SK-N-SH treated with all-trans-retinoic acid at 6 μM for 48 hours (cell line): Measurements from ENCODE around the gene FBXO48.

Source experiments
- ARNTL ChIP-seq: fragments of 450-650 bp; formaldehyde crosslinking; IDR thresholded peaks from 2 replicates; pipeline ENCODE4 v1.5.0; 2020; ENCODE audit warnings: low read depth, mild to moderate bottlenecking, moderate library complexity, borderline replicate concordance
- CREB5 ChIP-seq: fragments of 250-450 bp; sonication (Bioruptor Pico); IDR thresholded peaks from 2 replicates; pipeline ENCODE4 v1.5.1; 2020; ENCODE audit warnings: low read depth, mild to moderate bottlenecking, moderate library complexity
- ESRRG ChIP-seq: fragments of 250-450 bp; sonication (Bioruptor Pico); IDR thresholded peaks from 2 replicates; pipeline ENCODE4 v1.6.1; 2021; ENCODE audit warnings: mild to moderate bottlenecking
- GLIS3 ChIP-seq: fragments of 250-450 bp; sonication (Bioruptor Pico); IDR thresholded peaks from 2 replicates; pipeline ENCODE4 v1.5.0; 2020; ENCODE audit warnings: mild to moderate bottlenecking, moderate library complexity
- PATZ1 ChIP-seq: fragments of 250-450 bp; sonication (Bioruptor Pico); IDR thresholded peaks from 2 replicates; pipeline ENCODE4 v1.8.0; 2020; ENCODE audit warnings: mild to moderate bottlenecking, moderate library complexity, borderline replicate concordance
- POU6F1 ChIP-seq: fragments of 250-450 bp; sonication (Bioruptor Pico); IDR thresholded peaks from 2 replicates; pipeline ENCODE4 v1.8.0; 2021; ENCODE audit warnings: low read depth, mild to moderate bottlenecking, moderate library complexity, borderline replicate concordance
- PPARA ChIP-seq: fragments of 250-450 bp; sonication (Bioruptor Pico); IDR thresholded peaks from 2 replicates; pipeline ENCODE4 v1.5.0; 2020; ENCODE audit warnings: mild to moderate bottlenecking, borderline replicate concordance
- RARB ChIP-seq: fragments of 250-450 bp; sonication (Bioruptor Pico); IDR thresholded peaks from 2 replicates; pipeline ENCODE4 v1.8.0; 2021; ENCODE audit warnings: mild to moderate bottlenecking, moderate library complexity
- TCF4 ChIP-seq: fragments of 250-450 bp; sonication (Bioruptor Pico); IDR thresholded peaks from 2 replicates; pipeline ENCODE4 v1.8.0; 2021; ENCODE audit warnings: mild to moderate bottlenecking, moderate library complexity, borderline replicate concordance
- ZFP3 ChIP-seq: fragments of 250-450 bp; sonication (Bioruptor Pico); IDR thresholded peaks from 2 replicates; pipeline ENCODE4 v1.5.0; 2020; ENCODE audit warnings: mild to moderate bottlenecking, moderate library complexity
- ZFP30 ChIP-seq: fragments of 450-650 bp; formaldehyde crosslinking; IDR thresholded peaks from 2 replicates; pipeline ENCODE4 v1.5.0; 2022; ENCODE audit warnings: mild to moderate bottlenecking, moderate library complexity
- ZNF70 ChIP-seq: fragments of 450-650 bp; formaldehyde crosslinking; IDR thresholded peaks from 2 replicates; pipeline ENCODE4 v1.5.0; 2020; ENCODE audit warnings: mild to moderate bottlenecking, moderate library complexity
- ZNF8 ChIP-seq: fragments of 450-650 bp; formaldehyde crosslinking; IDR thresholded peaks from 2 replicates; pipeline ENCODE4 v1.5.0; 2020; ENCODE audit warnings: mild to moderate bottlenecking, moderate library complexity

- no peak for TF ChIP-seq ARNTL (CRISPR knock-in tag)
- TF ChIP-seq PATZ1 (CRISPR knock-in tag): no peak
- TF ChIP-seq ZFP30 (CRISPR knock-in tag): no peak
- no peak for TF ChIP-seq POU6F1 (CRISPR knock-in tag)
- TF ChIP-seq ESRRG (CRISPR knock-in tag): no peak
- no peak for TF ChIP-seq RARB (CRISPR knock-in tag)
- no peak for TF ChIP-seq GLIS3 (CRISPR knock-in tag)
- no peak for TF ChIP-seq TCF4 (CRISPR knock-in tag)
- no peak for TF ChIP-seq ZNF8
- no peak for TF ChIP-seq PPARA
- no peak for TF ChIP-seq ZFP3 (CRISPR knock-in tag)
- TF ChIP-seq CREB5 (CRISPR knock-in tag): no peak
- TF ChIP-seq ZNF70: no peak
Observed at GRCh38 chr2:68428746-68429145, 38.3 kb downstream of the FBXO48 start.
